Astrocyte of the hippocampus (primary cell): ENCODE data around the gene DCC.

Experiments
- DNase-seq: peaks from one replicate; pipeline ENCODE4 v3.0.0; 2011; ENCODE audit warnings: low read depth, low spot score

DCC gene

DNA sequence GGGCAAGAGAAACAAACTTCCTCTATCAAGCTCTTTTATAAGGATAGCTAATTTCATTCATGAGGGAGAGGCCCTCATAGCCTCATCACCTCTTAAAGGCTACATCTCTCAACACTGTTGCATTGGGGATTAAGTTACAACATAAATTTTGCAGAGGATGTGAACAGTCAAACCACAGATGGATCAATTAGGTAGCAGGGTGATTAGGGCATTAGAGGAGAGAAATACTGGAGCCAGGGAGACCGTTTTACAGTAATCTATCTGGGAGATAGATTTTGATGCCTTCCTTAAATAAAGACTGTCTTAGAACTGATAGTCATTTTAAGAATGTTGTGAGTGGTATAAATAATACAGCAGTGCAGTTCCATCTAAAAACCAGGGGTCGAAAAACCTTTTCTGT is 258.9 kb downstream of the DCC start:
- DNase-seq: no peak

- no peak for DNase-seq
These were observed 262.8 kb downstream of the DCC start for GRCh38 chr18:52602820-52603219.

- DNase-seq: no peak
These were observed 265.3 kb downstream of the DCC start for GRCh38 chr18:52605345-52605744.

DNA sequence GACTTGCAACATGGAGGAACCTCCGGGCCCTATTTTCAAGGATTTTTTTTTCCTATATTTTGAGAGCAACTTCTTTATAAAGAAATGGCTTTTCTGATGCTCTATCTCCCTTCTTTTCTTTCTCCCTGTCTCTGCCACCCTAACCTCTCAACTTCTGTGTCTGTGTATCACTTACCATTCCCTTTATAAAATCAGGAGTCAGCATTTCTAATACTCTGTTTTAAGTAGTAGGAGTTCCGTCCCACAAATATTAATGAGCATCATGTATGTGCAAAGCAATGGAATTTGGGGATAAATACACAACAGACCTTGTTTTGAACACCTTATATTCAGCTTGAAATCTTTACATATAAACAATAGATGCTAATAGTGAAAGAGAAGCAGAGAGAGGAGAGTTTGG is 268.0 kb downstream of the DCC start:
- DNase-seq: no peak

DNA sequence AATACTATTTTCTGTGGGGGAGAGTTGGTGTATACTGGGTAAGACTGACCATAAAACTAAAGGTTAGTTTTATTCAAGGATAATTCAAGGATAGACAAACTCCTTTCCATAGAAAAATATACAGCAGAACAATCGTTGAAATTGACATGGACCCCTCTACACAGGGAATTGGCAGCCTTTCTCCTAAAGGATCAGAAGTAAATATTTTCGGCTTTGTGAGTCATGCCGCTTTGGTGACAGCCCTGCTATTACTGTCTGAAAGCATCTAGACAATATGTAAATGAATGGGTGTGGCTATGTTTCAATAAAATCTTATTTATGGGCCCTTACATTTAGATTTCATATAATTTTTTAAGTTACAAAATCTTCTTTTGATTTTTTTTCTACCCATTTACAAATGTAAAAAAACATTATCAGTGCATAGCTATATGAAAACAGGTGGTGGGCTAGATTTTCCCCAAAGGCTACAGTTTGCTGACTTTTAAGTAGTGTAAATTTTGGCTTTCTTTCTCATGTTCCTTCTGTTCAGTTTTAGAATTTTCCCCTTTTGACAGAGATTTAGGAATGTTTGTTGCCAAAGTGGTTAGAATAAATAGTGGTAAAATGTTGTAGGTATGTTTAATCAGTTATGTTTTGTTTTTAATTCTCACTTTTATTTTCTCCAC is 270.6 kb downstream of the DCC start:
- no peak for DNase-seq

- DNase-seq: no peak
These were observed 272.4 kb downstream of the DCC start for GRCh38 chr18:52612406-52612805.

GRCh38 chr18:52615321-52615720 is 275.3 kb downstream of the DCC start:
- no peak for DNase-seq

DNA sequence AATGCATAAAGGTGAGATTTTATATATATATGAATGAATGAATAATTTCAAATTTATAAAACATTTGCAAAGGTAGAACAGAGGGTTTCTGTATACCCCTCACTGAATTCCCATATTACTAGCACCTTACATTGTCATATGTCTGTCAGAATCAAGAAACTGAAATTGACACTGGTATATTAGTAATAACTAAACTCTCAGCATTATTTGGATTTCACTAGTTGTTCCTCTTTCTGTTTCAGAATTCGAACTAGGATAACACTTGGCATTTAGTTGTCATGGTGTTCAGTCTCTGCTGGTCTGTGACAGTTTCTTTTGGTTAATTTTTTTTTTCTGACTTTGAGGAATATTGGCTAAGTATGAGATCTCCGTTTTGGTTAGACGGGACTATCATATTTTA is 275.9 kb downstream of the DCC start:
- no peak for DNase-seq

- no peak for DNase-seq
These were observed 277.9 kb downstream of the DCC start for GRCh38 chr18:52617931-52618330.

DNA sequence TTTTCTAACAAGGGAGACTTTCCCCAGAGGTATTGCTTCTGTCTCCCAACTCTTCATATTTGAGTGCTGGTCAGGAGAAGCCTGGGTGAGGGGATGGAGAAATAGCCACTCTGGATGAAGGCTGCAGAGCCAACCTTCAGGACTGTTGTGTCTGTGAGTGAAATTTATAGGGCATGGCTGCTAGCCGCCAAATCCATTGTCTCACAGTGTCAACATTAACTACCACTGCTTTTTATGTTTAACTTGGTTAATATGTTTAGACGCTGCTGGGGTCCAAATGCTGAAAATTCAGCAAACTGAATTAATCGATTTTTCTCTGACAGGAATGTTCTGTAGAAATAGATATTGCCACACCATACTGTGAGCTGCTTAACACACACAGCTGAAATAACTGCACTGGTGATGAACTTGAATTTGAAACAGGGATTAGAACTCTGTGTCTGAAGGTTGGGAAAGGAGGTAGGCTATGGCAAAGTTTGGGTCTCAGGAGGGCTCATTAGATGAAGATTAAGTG is 281.0 kb downstream of the DCC start:
- no peak for DNase-seq

- DNase-seq: no peak
These were observed 284.7 kb downstream of the DCC start for GRCh38 chr18:52624702-52625101.

DNA sequence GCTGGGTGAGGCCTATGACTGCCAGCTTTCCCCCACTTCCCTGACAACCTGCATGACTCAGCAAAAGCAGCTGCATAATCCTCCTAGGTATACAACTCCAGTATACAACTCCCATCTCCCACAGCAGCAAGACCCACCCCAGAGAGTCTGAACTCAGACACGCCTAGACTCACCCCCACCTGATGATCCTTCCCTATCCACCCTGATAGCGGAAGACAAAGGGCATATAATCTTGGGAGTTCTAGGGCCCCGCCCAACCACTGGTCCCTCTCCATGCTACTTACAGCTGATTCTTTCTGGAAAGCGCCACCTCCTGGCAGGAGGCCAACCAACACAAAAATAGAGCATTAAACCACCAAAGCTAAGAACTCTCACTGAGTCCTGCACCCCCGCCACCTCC is 296.5 kb downstream of the DCC start:
- no peak for DNase-seq

DNA sequence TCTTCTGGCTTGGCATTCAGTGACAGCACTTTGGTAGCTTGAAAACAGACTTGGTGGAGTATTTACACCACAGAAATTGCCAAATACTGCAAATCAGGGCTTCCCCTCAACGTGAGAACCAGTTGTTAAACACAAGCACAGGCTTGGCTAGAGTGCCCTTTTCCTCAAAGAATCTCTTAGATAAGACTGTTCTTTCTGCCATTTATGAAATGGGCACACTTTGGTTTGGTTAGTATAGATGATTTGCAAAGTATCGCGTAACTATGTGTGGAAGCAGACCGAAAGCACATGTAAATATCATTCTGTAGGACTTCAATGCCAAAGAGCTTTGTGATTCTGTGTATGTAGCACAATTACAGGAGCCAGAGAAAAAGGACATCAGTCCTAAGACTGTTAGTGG is 308.2 kb downstream of the DCC start:
- no peak for DNase-seq

- peak; percentile 4 for DNase-seq
These were observed 312.4 kb downstream of the DCC start for GRCh38 chr18:52652391-52652790.

DNA sequence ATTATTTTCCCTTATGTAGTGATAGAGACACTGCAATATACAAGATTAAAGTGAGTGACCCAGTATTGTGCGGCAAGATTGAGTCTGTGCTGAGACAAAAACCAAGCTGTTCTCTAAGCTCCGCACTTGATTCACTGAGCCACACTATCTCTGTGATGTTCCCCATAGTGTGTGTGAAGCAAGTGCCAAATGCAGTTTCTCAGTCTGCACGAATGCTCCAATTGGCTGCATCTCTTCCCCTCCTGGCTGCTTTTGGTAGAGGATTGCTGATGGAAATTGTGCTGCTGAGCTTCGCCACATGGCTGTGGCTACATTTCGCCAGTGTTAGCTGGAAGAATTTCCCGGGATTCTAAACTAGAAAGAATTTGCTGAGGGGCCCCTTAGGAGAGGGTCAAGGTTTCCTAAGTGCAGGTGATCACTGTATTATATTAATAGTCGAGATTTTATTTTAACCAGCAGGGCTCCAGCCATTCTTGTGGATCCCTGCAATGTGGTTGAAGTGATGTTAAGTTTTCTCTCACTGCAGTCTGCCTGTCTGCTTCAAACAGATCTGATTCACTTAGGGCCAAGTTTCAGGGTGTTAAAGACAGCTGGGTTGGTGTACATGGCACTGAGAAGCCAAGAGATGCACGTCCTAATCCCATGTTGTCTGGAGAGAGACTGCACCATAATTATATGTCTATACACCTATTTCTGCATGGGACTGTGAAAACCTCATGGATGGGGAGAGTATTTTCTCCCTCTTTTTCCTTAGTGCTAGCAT is 317.2 kb downstream of the DCC start:
- DNase-seq: no peak

DNA sequence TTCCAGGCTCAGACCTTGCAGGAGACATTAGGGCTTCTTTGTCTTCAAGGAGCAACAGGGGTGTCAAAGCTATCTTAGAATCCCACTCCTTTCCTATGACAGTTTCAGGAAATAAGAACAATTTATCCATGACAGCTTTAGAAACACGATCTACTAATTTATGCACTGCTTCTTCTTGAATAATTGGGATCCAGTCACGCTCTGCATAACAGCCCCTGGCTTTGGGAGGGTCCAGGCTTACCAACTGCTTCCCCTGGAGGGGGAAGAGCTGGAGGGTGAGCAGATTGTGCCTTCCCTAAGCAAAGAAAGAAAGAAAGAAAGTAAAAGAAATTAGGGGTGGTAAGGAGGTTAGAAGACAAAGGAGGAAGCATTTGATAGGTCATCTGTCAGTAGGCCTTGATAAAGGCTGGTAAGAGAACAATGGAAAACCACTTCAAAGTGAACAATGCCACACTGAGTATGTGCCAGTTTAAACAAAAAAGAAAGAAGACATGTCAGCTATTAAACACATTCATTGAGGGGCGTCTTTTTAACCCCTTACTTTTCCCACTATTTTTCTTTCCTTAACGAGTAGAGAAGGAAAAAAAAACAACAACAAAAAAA is 327.6 kb downstream of the DCC start:
- DNase-seq: peak; percentile 3

DNA sequence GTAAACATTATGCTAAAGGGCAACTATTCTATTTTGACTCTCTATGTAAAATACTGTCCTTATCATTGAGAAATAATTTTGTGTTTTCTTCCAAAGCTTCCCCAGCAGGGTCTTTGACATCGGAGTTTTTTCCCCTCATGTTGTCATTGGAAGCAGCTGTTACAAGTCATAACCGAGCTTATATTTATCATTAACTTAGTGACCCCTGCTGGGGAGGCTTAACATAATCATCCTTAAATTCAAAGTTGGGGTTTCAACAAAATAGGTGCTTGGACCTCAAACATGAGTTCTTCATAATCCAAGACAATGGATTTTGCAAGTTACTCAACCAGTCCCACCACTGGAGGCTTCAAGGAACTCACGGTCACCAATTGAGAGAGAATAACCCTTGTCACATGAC is 330.9 kb downstream of the DCC start:
- peak; percentile 24 for DNase-seq

- DNase-seq: no peak
These were observed 338.0 kb downstream of the DCC start for GRCh38 chr18:52678034-52678433.

DNA sequence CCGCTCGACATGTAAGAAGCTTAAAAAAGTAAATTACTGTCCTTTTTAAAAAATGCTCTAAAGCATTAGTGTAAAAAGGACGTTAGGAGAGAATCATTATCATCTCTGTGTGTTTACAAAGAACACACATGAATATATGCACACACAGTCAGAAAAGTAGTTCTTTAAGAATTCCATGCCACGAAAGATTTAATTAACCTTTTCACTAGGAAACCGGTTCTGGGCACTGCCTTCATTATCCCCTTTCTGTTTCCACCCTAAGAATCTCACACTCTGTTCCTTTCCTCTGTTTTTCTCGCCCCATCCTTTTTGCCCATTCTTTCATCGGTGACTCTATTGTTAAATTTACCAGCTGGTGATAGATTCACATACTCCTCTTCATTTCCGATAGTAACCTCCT is 338.6 kb downstream of the DCC start:
- no peak for DNase-seq

- no peak for DNase-seq
These were observed 339.4 kb downstream of the DCC start for GRCh38 chr18:52679354-52679753.

DNA sequence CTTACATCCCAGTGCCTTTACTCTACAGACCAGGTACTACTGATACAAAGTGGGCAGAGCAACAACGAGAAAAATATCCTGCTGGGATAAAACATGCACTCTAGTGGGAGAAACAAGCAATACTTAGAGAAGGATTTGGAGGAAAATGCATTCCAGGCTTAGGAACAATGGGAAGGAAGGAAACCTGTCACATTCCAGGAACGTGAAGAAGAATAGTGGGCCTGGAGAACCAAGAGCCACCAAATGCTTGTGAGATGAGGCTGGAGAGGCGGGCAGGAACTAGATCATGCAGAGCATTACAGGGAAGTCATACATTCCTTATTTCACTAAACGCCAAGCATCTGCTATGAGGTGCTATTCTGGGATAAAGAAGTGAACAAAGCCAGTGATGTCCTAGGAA is 342.3 kb downstream of the DCC start:
- DNase-seq: peak; percentile 28

DNA sequence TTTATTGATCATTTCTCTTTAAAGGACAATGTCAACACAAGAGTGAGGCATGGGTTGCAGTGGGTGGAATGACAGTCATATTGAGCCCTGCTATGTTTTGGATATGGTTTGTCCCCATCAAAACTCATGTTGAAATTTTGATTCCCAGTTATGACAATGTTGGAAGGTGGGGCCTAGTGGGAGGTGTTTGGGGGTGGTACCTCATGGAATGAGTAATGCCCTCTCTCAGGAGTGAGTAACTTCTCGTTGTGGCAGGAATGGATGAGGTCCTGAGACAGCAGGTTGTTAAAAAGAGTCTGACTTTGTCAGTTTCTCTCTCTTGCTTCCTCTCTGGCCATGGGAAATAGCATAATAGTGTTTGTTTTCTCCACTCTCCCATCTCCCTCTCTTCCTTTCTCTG is 345.3 kb downstream of the DCC start:
- no peak for DNase-seq

GRCh38 chr18:52691841-52692240 is 351.8 kb downstream of the DCC start:
- no peak for DNase-seq
